HCT116 (cell line): Measurements from ENCODE around the gene CHTOP. TPM values are rescaled to one million over a fixed set of nuclear protein-coding genes. Genes with fewer than 3 reads are reported as not detected.

Experiments used
- ATAC-seq: fragments of 200-7000 bp; cut with Tn5 transposase; 2 replicates; pipeline ENCODE4 v1.9.1; 2020; ENCODE audit warnings: mild to moderate bottlenecking, moderate library complexity
- BruUV-seq: library from RNA; stranded (reverse); fragments of 400-500 nt; replicated peaks from 2 replicates; lab custom pipeline; 2021; lab: Mats Ljungman, UMichigan
- CTCF ChIA-PET: fragments of 300-600 bp; sonication (Branson Sonifier 250); formaldehyde crosslinking; loops from one replicate; lab custom pipeline; 2021; ENCODE audit warnings: antibody characterized with exemption; lab: Charles Lee
- POLR2A ChIA-PET: fragments of 300-600, 350-600 bp; sonication (Branson Sonifier 250); formaldehyde crosslinking; loops from one replicate; lab custom pipeline; 2021; ENCODE audit warnings: antibody characterized with exemption; lab: Charles Lee
- RAD21 ChIA-PET, 2 experiments: fragments of 300-600 bp; sonication (Branson Sonifier 250); formaldehyde crosslinking; loops; one replicate each; lab custom pipeline; 2023; ENCODE audit warnings: low total read pairs in 2 of 2; ENCODE audit not compliant: uncharacterized antibody in 2 of 2, unreplicated experiment in 2 of 2, low non-redundant PET in 1 of 2; lab: Charles Lee
- DNase-seq: peaks from one replicate; pipeline ENCODE4 v3.0.0-alpha.2; 2010; ENCODE audit warnings: low read depth, low spot score
- H2AFZ ChIP-seq: fragments of 200-600 bp; shearing (Covaris generic), sonication (generic); 2 replicates; pipeline ENCODE4 v1.6.1; 2017; ENCODE audit warnings: low read depth, mixed run types, mixed read lengths, antibody characterized with exemption, low read length; ENCODE audit not compliant: poor library complexity, severe bottlenecking
- H3K27ac ChIP-seq: 2 replicates; pipeline ENCODE4 v1.5.1; 2012; ENCODE audit warnings: low read depth, low read length
- H3K27me3 ChIP-seq: fragments of 200-600 bp; sonication (generic); 2 replicates; pipeline ENCODE4 v1.6.1; 2016; ENCODE audit warnings: mixed run types, low read length, mixed read lengths; ENCODE audit not compliant: insufficient read depth
- H3K36me3 ChIP-seq, 2 experiments: fragments of 200-500 bp in 1 of 2; fragments of 200-600 bp in 1 of 2; sonication (Bioruptor generic) in 1 of 2; sonication (generic) in 1 of 2; 2 replicates each; pipeline versions ENCODE4 v1.5.1 to v1.6.1; 2014 to 2016; ENCODE audit warnings: low read length in 2 of 2, inconsistent platforms in 1 of 2, mixed read lengths in 1 of 2, mixed run types in 1 of 2; ENCODE audit not compliant: insufficient read depth in 2 of 2, control insufficient read depth in 1 of 2
- H3K4me1 ChIP-seq, 2 experiments: fragments of 200-600 bp in 1 of 2; sonication (generic) in 1 of 2; 2 replicates each; pipeline versions ENCODE4 v1.5.1 to v1.6.1; 2012 to 2017; ENCODE audit warnings: low read length in 2 of 2, inconsistent platforms in 1 of 2, mild to moderate bottlenecking in 1 of 2, mixed read lengths in 1 of 2, mixed run types in 1 of 2, moderate library complexity in 1 of 2; ENCODE audit not compliant: insufficient read depth in 2 of 2, control insufficient read depth in 1 of 2
- H3K4me2 ChIP-seq: fragments of 200-600 bp; sonication (generic); 2 replicates; pipeline ENCODE4 v1.6.1; 2017; ENCODE audit warnings: mixed run types, low read length, mixed read lengths
- H3K4me3 ChIP-seq, 2 experiments: fragments of 200-600 bp in 1 of 2; sonication (generic) in 1 of 2; replicated peaks in 1 of 2; 2 replicates each; pipeline ENCODE4 v1.5.1; 2011 to 2016; ENCODE audit warnings: low read length in 2 of 2, control low read depth in 1 of 2, low read depth in 1 of 2, mild to moderate bottlenecking in 1 of 2, mixed read lengths in 1 of 2, mixed run types in 1 of 2
- H3K79me2 ChIP-seq: fragments of 200-600 bp; sonication (generic); 2 replicates; pipeline ENCODE4 v1.6.1; 2017; ENCODE audit warnings: mild to moderate bottlenecking, mixed run types, low read length, moderate library complexity, mixed read lengths; ENCODE audit not compliant: insufficient read depth
- H3K9ac ChIP-seq: fragments of 200-600 bp; sonication (generic); 2 replicates; pipeline ENCODE4 v1.6.1; 2016; ENCODE audit warnings: low read length, mixed read lengths
- H3K9me2 ChIP-seq: fragments of 200-600 bp; sonication (generic), shearing (Covaris generic); 2 replicates; pipeline ENCODE4 v1.6.1; 2017; ENCODE audit warnings: mixed run types, mild to moderate bottlenecking, moderate library complexity; ENCODE audit not compliant: insufficient read depth
- H3K9me3 ChIP-seq, 2 experiments: fragments of 200-500 bp in 1 of 2; fragments of 200-600 bp in 1 of 2; sonication (Bioruptor generic) in 1 of 2; sonication (generic) in 1 of 2; 2 replicates each; pipeline ENCODE4 v1.6.1; 2014 to 2017; ENCODE audit warnings: low read length in 2 of 2, mixed read lengths in 2 of 2, inconsistent platforms in 1 of 2, low read depth in 1 of 2, mild to moderate bottlenecking in 1 of 2, mixed run types in 1 of 2, moderate library complexity in 1 of 2; ENCODE audit not compliant: control insufficient read depth in 1 of 2, insufficient read depth in 1 of 2
- H4K20me1 ChIP-seq: fragments of 200-600 bp; sonication (generic), shearing (Covaris generic); 2 replicates; pipeline ENCODE4 v1.6.1; 2017; ENCODE audit warnings: mixed run types, mild to moderate bottlenecking, moderate library complexity; ENCODE audit not compliant: insufficient read depth
- ATF3 ChIP-seq: IDR thresholded peaks from 2 replicates; pipeline ENCODE4 v1.6.1; 2012
- CBX3 ChIP-seq: IDR thresholded peaks from 2 replicates; pipeline ENCODE4 v1.6.1; 2012; ENCODE audit warnings: low read depth
- CEBPB ChIP-seq: IDR thresholded peaks from 2 replicates; pipeline ENCODE4 v1.6.1; 2012; ENCODE audit warnings: low read depth
- ELF1 ChIP-seq: IDR thresholded peaks from 2 replicates; pipeline ENCODE4 v1.6.1; 2012; ENCODE audit warnings: low read depth, borderline replicate concordance
- EZH2phosphoT487 ChIP-seq: fragments of 200-600 bp; IDR thresholded peaks from 2 replicates; pipeline ENCODE4 v1.6.1; 2018; ENCODE audit warnings: antibody characterized with exemption, borderline replicate concordance
- FOSL1 ChIP-seq: IDR thresholded peaks from 2 replicates; pipeline ENCODE4 v1.6.1; 2012; ENCODE audit warnings: low read depth
- MAX ChIP-seq: IDR thresholded peaks from 2 replicates; pipeline ENCODE4 v1.6.1; 2012
- POLR2A ChIP-seq: IDR thresholded peaks from 2 replicates; pipeline ENCODE4 v1.7.0; 2011; ENCODE audit warnings: borderline replicate concordance; ENCODE audit not compliant: insufficient read depth, insufficient read length; ENCODE audit errors: extremely low read depth
- RAD21 ChIP-seq: IDR thresholded peaks from 2 replicates; pipeline ENCODE4 v1.6.1; 2012; ENCODE audit warnings: low read depth, mild to moderate bottlenecking
- TCF7L2 ChIP-seq: IDR thresholded peaks from 2 replicates; pipeline ENCODE4 v1.7.0; 2011; ENCODE audit warnings: borderline replicate concordance, inconsistent platforms; ENCODE audit not compliant: insufficient read depth, insufficient read length; ENCODE audit errors: extremely low read depth
- YY1 ChIP-seq: IDR thresholded peaks from 2 replicates; pipeline ENCODE4 v1.6.1; 2011; ENCODE audit warnings: low read length, low read depth, moderate library complexity, mild to moderate bottlenecking; ENCODE audit not compliant: insufficient replicate concordance; ENCODE audit errors: extremely low read depth
- ZBTB33 ChIP-seq: IDR thresholded peaks from 2 replicates; pipeline ENCODE4 v1.6.1; 2011; ENCODE audit warnings: mild to moderate bottlenecking, low read length, moderate library complexity; ENCODE audit not compliant: insufficient replicate concordance; ENCODE audit errors: extremely low read depth
- ZFX ChIP-seq: fragments of 450-650 bp; IDR thresholded peaks from 2 replicates; pipeline ENCODE4 v1.6.1; 2017
- ZNF274 ChIP-seq: fragments of 200-500 bp; sonication (Bioruptor generic); IDR thresholded peaks from 2 replicates; pipeline ENCODE4 v1.6.1; 2014; ENCODE audit warnings: mild to moderate bottlenecking, low read depth, low read length, inconsistent platforms
- intact Hi-C: fragments of 100-400 bp; cut with micrococcal nuclease; formaldehyde crosslinking; loops from 2 replicates; pipeline ENCODE4 v1.10.0; 2022
- total RNA-seq: library from RNA; stranded (reverse); gene quantifications from one replicate; pipeline ENCODE4 v1.2.1, GENCODE V29; 2021; ENCODE audit not compliant: unreplicated experiment

CHTOP gene
- total RNA-seq, 1 experiment from 2014 or later = 110 TPM

- RAD21 ChIA-PET = no interaction called here
- Histone ChIP-seq H3K79me2 (peaks cover 15% of the 10 kb centered on the region; the same call in 1 of the 2 replicates), H3K4me3 (no peak overlapping the region), H4K20me1 (no peaks in the 10 kb centered on the region), H3K36me3 (0 out of 4 replicates have a peak, but pooled peaks cover 0 to 2% of the 10 kb centered on the region in 2 experiments), H3K27ac (no peak overlapping the region; the same call in 1 of the 2 replicates), H3K4me2 (no peak overlapping the region), H3K27me3 (no peaks in the 10 kb centered on the region), H3K9me3 (no peaks in the 10 kb centered on the region), H3K9ac (no peak overlapping the region; the same call in 1 of the 2 replicates), H3K4me1 (peaks cover 23 to 42% of the 10 kb centered on the region in 2 experiments), H3K9me2 (no peaks in the 10 kb centered on the region), H2AFZ (no peak overlapping the region)
- CTCF ChIA-PET = interaction anchor here (1.3 to 5.7 kb wide), 4 partner anchors 13 to 83 kb away, joined by 4 to 76 read pairs (median 20); partner anchors contain the start of genes S100A14, S100A16 and S100A4
- no TSS peak for BruUV-seq
- intact Hi-C loops = loop anchor here (5.0 kb wide), 1 partner anchor 276 kb away; no protein-coding TSS in a partner anchor
- POLR2A ChIA-PET = interaction anchor here (1.2 to 10.5 kb wide), 4 partner anchors 13 to 118 kb away, joined by 3 to 172 read pairs (median 15); partner anchors contain the start of genes S100A14, S100A16 and S100A6
- ATAC-seq (no peak), DNase-seq (no peak)
- TF ChIP-seq ZNF274 = no peak
- TF ChIP-seq RAD21 = no peak
- no peak for TF ChIP-seq ELF1
- TF ChIP-seq MAX = no peak
- TF ChIP-seq CBX3 = no peak
- no peak for TF ChIP-seq ZFX
- no peak for TF ChIP-seq ZBTB33
- TF ChIP-seq TCF7L2 = no peak
- TF ChIP-seq CEBPB = no peak
- TF ChIP-seq POLR2A = no peak
- no peak for TF ChIP-seq YY1
- no peak for TF ChIP-seq ATF3
- no peak for TF ChIP-seq EZH2phosphoT487
- TF ChIP-seq FOSL1 = no peak
Measured at GRCh38 chr1:153628638-153629342, 5.1 kb upstream of the CHTOP start.
